ENCODE measurements around the gene U2SURP. TPM values are rescaled to one million over a fixed set of nuclear protein-coding genes. Genes with fewer than 3 reads are reported as not detected.

The U2SURP gene
- total and polyA plus RNA-seq, 10 of the 15 experiments (the other 5 are each of a cell fraction or from before 2014, with no cell fraction given), result 76.3 to 277 (median 150) TPM

- TF ChIP-seq, protein P1, sequence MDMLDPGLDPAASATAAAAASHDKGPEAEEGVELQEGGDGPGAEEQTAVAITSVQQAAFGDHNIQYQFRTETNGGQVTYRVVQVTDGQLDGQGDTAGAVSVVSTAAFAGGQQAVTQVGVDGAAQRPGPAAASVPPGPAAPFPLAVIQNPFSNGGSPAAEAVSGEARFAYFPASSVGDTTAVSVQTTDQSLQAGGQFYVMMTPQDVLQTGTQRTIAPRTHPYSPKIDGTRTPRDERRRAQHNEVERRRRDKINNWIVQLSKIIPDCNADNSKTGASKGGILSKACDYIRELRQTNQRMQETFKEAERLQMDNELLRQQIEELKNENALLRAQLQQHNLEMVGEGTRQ (IDR thresholded peaks at IDR 0.05; ENCODE audit: borderline replicate concordance, low read depth, low read length), result no peak
- TF ChIP-seq, protein P2, sequence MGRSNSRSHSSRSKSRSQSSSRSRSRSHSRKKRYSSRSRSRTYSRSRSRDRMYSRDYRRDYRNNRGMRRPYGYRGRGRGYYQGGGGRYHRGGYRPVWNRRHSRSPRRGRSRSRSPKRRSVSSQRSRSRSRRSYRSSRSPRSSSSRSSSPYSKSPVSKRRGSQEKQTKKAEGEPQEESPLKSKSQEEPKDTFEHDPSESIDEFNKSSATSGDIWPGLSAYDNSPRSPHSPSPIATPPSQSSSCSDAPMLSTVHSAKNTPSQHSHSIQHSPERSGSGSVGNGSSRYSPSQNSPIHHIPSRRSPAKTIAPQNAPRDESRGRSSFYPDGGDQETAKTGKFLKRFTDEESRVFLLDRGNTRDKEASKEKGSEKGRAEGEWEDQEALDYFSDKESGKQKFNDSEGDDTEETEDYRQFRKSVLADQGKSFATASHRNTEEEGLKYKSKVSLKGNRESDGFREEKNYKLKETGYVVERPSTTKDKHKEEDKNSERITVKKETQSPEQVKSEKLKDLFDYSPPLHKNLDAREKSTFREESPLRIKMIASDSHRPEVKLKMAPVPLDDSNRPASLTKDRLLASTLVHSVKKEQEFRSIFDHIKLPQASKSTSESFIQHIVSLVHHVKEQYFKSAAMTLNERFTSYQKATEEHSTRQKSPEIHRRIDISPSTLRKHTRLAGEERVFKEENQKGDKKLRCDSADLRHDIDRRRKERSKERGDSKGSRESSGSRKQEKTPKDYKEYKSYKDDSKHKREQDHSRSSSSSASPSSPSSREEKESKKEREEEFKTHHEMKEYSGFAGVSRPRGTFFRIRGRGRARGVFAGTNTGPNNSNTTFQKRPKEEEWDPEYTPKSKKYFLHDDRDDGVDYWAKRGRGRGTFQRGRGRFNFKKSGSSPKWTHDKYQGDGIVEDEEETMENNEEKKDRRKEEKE (IDR thresholded peaks at IDR 0.05), result no peak
- TF ChIP-seq ZNF384 (IDR thresholded peaks at IDR 0.05; ENCODE audit: borderline replicate concordance, low read depth, low read length) (no peak), KAT2A (conservative IDR thresholded peaks at IDR 0.05; ENCODE audit: control insufficient read depth, low read depth, low read length) (no peak), CHD2 (IDR thresholded peaks at IDR 0.05; ENCODE audit: borderline replicate concordance, low read depth, low read length) (no peak), TARDBP (IDR thresholded peaks at IDR 0.05; ENCODE audit: borderline replicate concordance) (no peak), LARP7 (IDR thresholded peaks at IDR 0.05) (no peak), SUZ12 (IDR thresholded peaks at IDR 0.05; ENCODE audit: unreplicated experiment) (no peak), ZBTB4 (CRISPR knock-in tag; IDR thresholded peaks at IDR 0.05) (no peak), TAF1 (IDR thresholded peaks at IDR 0.05; ENCODE audit: borderline replicate concordance, low read depth, low read length) (no peak), CBX3 (IDR thresholded peaks at IDR 0.05; ENCODE audit: borderline replicate concordance, low read depth) (no peak), IRF3 (IDR thresholded peaks at IDR 0.05) (no peak), SMC3 (IDR thresholded peaks at IDR 0.05; ENCODE audit: borderline replicate concordance, low read length) (no peak), MXI1 (IDR thresholded peaks at IDR 0.05; ENCODE audit: low read depth, low read length) (no peak), FOXK2 (IDR thresholded peaks at IDR 0.05) (no peak), ELK1 (IDR thresholded peaks at IDR 0.05; ENCODE audit: low read depth, low read length) (no peak), RFX5 (IDR thresholded peaks at IDR 0.05; ENCODE audit: low read depth, low read length) (no peak), HCFC1 (IDR thresholded peaks at IDR 0.05; ENCODE audit: low read length) (no peak), EED (IDR thresholded peaks at IDR 0.05; ENCODE audit: low read depth) (no peak), HDAC2 (IDR thresholded peaks at IDR 0.05) (no peak)
- TF ChIP-seq, protein P3, sequence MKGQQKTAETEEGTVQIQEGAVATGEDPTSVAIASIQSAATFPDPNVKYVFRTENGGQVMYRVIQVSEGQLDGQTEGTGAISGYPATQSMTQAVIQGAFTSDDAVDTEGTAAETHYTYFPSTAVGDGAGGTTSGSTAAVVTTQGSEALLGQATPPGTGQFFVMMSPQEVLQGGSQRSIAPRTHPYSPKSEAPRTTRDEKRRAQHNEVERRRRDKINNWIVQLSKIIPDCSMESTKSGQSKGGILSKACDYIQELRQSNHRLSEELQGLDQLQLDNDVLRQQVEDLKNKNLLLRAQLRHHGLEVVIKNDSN (IDR thresholded peaks at IDR 0.05; ENCODE audit: borderline replicate concordance, extremely low read length, insufficient read depth, low read depth, low read length), result no peak
Measured at GRCh38 chr3:143060906-143061305, 59.5 kb downstream of the U2SURP start (continued).
